ENCODE measurements around the gene FANCC.

Gene FANCC

DNA sequence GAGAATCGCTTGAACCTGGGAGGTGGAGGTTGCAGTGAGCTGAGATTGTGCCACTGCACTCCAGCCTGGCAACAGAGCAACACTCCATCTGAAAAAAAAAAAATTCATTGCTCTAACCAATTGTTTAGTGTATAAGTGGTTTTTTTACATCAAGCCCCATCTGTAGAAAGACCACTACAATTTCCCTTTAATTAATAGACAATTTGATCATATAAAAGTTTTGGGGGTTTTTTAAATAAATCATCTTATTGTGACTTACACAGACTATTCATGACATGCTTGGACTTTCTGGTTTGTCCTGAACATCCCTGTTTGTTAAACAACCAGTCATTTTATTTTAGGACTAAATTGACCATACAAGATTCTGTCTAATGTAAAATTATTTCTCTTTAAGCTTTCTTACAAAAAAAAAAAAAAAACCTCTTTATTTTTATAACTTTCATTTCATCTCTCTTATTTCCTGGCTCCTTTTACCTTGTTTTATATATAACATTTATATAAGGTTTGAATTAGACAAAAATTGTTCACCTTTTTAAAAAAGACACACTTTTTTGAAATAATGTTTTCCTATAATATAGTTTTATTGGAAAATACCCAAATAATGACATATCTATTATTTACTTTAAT lies 9.8 kb upstream of the FANCC start:
- peaks cover 9% of the 10 kb centered on the region for H3K27me3 ChIP-seq
- H3K4me1 ChIP-seq (ENCODE audit: control insufficient read depth in 1 of 2, insufficient read depth in 1 of 2, low read depth in 1 of 2, low read length in 1 of 2) = no peaks in the 10 kb centered on the region
- H3K4me3 ChIP-seq (ENCODE audit: low read depth in 1 of 2, low read length in 1 of 2) = no peak overlapping the region
- no peak overlapping the region for H3K27ac ChIP-seq
- peaks cover 11% of the 10 kb centered on the region for H3K9me3 ChIP-seq
- TF ChIP-seq CTCF (IDR thresholded peaks at IDR 0.05) = no peak
- no peaks in the 10 kb centered on the region for H3K36me3 ChIP-seq

- H3K27ac ChIP-seq = no peak overlapping the region
- H3K36me3 ChIP-seq = no peaks in the 10 kb centered on the region
- H3K4me3 ChIP-seq (ENCODE audit: low read depth in 1 of 2, low read length in 1 of 2) = no peak overlapping the region
- peaks cover 11% of the 10 kb centered on the region for H3K9me3 ChIP-seq
- no peak for TF ChIP-seq CTCF (IDR thresholded peaks at IDR 0.05)
- no peaks in the 10 kb centered on the region for H3K4me1 ChIP-seq (ENCODE audit: control insufficient read depth in 1 of 2, insufficient read depth in 1 of 2, low read depth in 1 of 2, low read length in 1 of 2)
- no peaks in the 10 kb centered on the region for H3K27me3 ChIP-seq
Measured at GRCh38 chr9:95325221-95325620, 7.7 kb upstream of the FANCC start.

GRCh38 chr9:95317893-95318211 lies 343 bp upstream of the FANCC start:
- Histone ChIP-seq H3K27ac (no peak overlapping the region), H3K4me1 (ENCODE audit: control insufficient read depth in 1 of 2, insufficient read depth in 1 of 2, low read depth in 1 of 2, low read length in 1 of 2) (peaks cover 0 to 10% of the 10 kb centered on the region in 2 experiments), H3K27me3 (peaks cover 64% of the 10 kb centered on the region), H3K9me3 (no peaks in the 10 kb centered on the region), H3K4me3 (ENCODE audit: low read depth in 1 of 2, low read length in 1 of 2) (peak overlapping the region; percentile 65 to 71), H3K36me3 (no peaks in the 10 kb centered on the region)
- no peak for TF ChIP-seq CTCF (IDR thresholded peaks at IDR 0.05)

- Histone ChIP-seq H3K27me3 (peaks cover 75% of the 10 kb centered on the region), H3K36me3 (no peaks in the 10 kb centered on the region), H3K4me3 (ENCODE audit: low read depth in 1 of 2, low read length in 1 of 2) (peak overlapping the region; percentile 65 to 71), H3K4me1 (ENCODE audit: control insufficient read depth in 1 of 2, insufficient read depth in 1 of 2, low read depth in 1 of 2, low read length in 1 of 2) (peaks cover 0 to 10% of the 10 kb centered on the region in 2 experiments), H3K27ac (no peak overlapping the region), H3K9me3 (no peaks in the 10 kb centered on the region)
- no peak for TF ChIP-seq CTCF (IDR thresholded peaks at IDR 0.05)
Measured at GRCh38 chr9:95316794-95317118, 753 bp downstream of the FANCC start.

DNA sequence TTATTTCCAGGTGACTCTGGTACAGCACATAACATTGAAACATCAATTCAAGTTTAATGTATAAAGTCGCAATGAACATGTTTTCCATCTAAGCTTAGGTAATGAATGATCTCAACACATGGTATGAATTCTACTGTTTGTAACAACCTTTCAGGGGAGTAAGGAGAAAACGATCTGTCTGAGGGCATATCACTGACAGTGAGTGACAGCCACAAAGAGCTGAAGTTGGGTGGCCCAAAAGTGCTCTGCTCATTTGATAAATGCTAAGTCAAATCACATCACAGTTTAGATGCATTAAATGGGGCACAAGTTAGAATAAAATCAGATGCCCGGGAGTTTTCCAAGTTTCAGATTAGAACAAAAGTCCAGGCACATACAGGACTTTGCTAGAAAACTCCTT lies 1.2 kb downstream of the FANCC start:
- Histone ChIP-seq H3K4me3 (ENCODE audit: low read depth in 1 of 2, low read length in 1 of 2) (no peak overlapping the region), H3K27me3 (peaks cover 78% of the 10 kb centered on the region), H3K27ac (no peak overlapping the region), H3K36me3 (no peaks in the 10 kb centered on the region), H3K4me1 (ENCODE audit: control insufficient read depth in 1 of 2, insufficient read depth in 1 of 2, low read depth in 1 of 2, low read length in 1 of 2) (peaks cover 0 to 10% of the 10 kb centered on the region in 2 experiments), H3K9me3 (no peaks in the 10 kb centered on the region)
- TF ChIP-seq CTCF (IDR thresholded peaks at IDR 0.05) = no peak
